ENCODE data around the gene DOLPP1. TPM values are rescaled to one million over a fixed set of nuclear protein-coding genes. Genes with fewer than 3 reads are reported as not detected.
"Not testable (repeated sequence)": the region's sequence is repeated elsewhere in the genome, so short reads cannot be mapped to it uniquely, and the experiment has no call there.

Gene DOLPP1
- polyA plus RNA-seq, 6 donors from 2014 or later = 3.2 to 9.7 (median 6.4) TPM

GRCh38 chr9:129121483-129121882 lies 40.6 kb downstream of the DOLPP1 start:
- H3K36me3 Mint-ChIP-seq = peaks cover 7 to 8% of the 10 kb centered on the region in 2 donors

GRCh38 chr9:129122133-129122532 lies 41.2 kb downstream of the DOLPP1 start:
- no peak overlapping the region for H3K27ac Mint-ChIP-seq
- no peak overlapping the region for H3K4me3 Mint-ChIP-seq
- no peak for DNase-seq
- H3K36me3 Mint-ChIP-seq = peaks cover 7 to 8% of the 10 kb centered on the region in 2 donors
- H3K9me3 Mint-ChIP-seq = no peaks in the 10 kb centered on the region
- peaks cover 0 to 21% (median 0%) of the 10 kb centered on the region in 3 donors for H3K4me1 Mint-ChIP-seq
- H3K27me3 Mint-ChIP-seq = no peaks in the 10 kb centered on the region
- no peak for ATAC-seq (ENCODE audit: low read depth in 2 of 2)

More at GRCh38 chr9:129121483-129121882, 40.6 kb downstream of the DOLPP1 start:
- Mint-ChIP-seq H3K9me3 (no peaks in the 10 kb centered on the region), H3K4me3 (no peak overlapping the region), H3K27me3 (no peaks in the 10 kb centered on the region), H3K27ac (peak overlapping the region in 2 of 6 donors; percentile 28 to 65), H3K4me1 (peaks cover 0 to 23% (median 0%) of the 10 kb centered on the region in 3 donors)
- DNase-seq (no peak), ATAC-seq (ENCODE audit: low read depth in 2 of 2) (no peak)

- not testable (repeated sequence) for H3K27me3 Mint-ChIP-seq; H3K36me3 Mint-ChIP-seq; DNase-seq; H3K4me3 Mint-ChIP-seq; ATAC-seq (ENCODE audit: low read depth in 2 of 2); H3K27ac Mint-ChIP-seq; H3K9me3 Mint-ChIP-seq
- H3K4me1 Mint-ChIP-seq = peaks cover 0 to 18% (median 0%) of the 10 kb centered on the region in 3 donors
Measured at GRCh38 chr9:129122976-129123375, 42.1 kb downstream of the DOLPP1 start.

- no peak for DNase-seq
- peaks cover 0 to 14% (median 0%) of the 10 kb centered on the region in 3 donors for H3K4me1 Mint-ChIP-seq
- H3K9me3 Mint-ChIP-seq = no peaks in the 10 kb centered on the region
- H3K36me3 Mint-ChIP-seq = peaks cover 7 to 8% of the 10 kb centered on the region in 2 donors
- no peaks in the 10 kb centered on the region for H3K27me3 Mint-ChIP-seq
- no peak for ATAC-seq (ENCODE audit: low read depth in 2 of 2)
- no peak overlapping the region for H3K27ac Mint-ChIP-seq
- H3K4me3 Mint-ChIP-seq = no peak overlapping the region
Measured at GRCh38 chr9:129124506-129125069, 43.7 kb downstream of the DOLPP1 start.

GRCh38 chr9:129125478-129125877 lies 44.6 kb downstream of the DOLPP1 start:
- H3K4me1 Mint-ChIP-seq = peaks cover 0 to 10% (median 0%) of the 10 kb centered on the region in 3 donors
- no peaks in the 10 kb centered on the region for H3K9me3 Mint-ChIP-seq
- no peak for DNase-seq
- H3K36me3 Mint-ChIP-seq = peaks cover 7 to 8% of the 10 kb centered on the region in 2 donors
- no peaks in the 10 kb centered on the region for H3K27me3 Mint-ChIP-seq
- H3K4me3 Mint-ChIP-seq = no peak overlapping the region
- H3K27ac Mint-ChIP-seq = no peak overlapping the region
- no peak for ATAC-seq (ENCODE audit: low read depth in 2 of 2)

GRCh38 chr9:129126749-129127618 lies 46.1 kb downstream of the DOLPP1 start:
- H3K9me3 Mint-ChIP-seq = no peaks in the 10 kb centered on the region
- ATAC-seq (ENCODE audit: low read depth in 2 of 2) (no peak), DNase-seq (no peak)
- no peak overlapping the region for H3K4me3 Mint-ChIP-seq
- peaks cover 5 to 7% (median 7%) of the 10 kb centered on the region in 3 donors for H3K4me1 Mint-ChIP-seq
- peaks cover 0 to 4% of the 10 kb centered on the region in 2 donors for H3K36me3 Mint-ChIP-seq
- H3K27ac Mint-ChIP-seq = peak overlapping the region in 1 of 6 donors; percentile 22
- no peaks in the 10 kb centered on the region for H3K27me3 Mint-ChIP-seq

- peaks cover 5 to 7% of the 10 kb centered on the region in 2 donors for H3K36me3 Mint-ChIP-seq
- DNase-seq (no peak), ATAC-seq (ENCODE audit: low read depth in 2 of 2) (no peak)
- no peaks in the 10 kb centered on the region for H3K27me3 Mint-ChIP-seq
- peak overlapping the region in 1 of 6 donors; percentile 51 for H3K27ac Mint-ChIP-seq
- H3K4me3 Mint-ChIP-seq = no peak overlapping the region
- no peaks in the 10 kb centered on the region for H3K9me3 Mint-ChIP-seq
- H3K4me1 Mint-ChIP-seq = peaks cover 5 to 7% (median 7%) of the 10 kb centered on the region in 3 donors
Measured at GRCh38 chr9:129128689-129129088, 47.8 kb downstream of the DOLPP1 start.

GRCh38 chr9:129130271-129130670 lies 49.4 kb downstream of the DOLPP1 start:
- not testable (repeated sequence) for ATAC-seq (ENCODE audit: low read depth in 2 of 2); H3K4me1 Mint-ChIP-seq; H3K36me3 Mint-ChIP-seq; H3K27me3 Mint-ChIP-seq; DNase-seq; H3K4me3 Mint-ChIP-seq; H3K9me3 Mint-ChIP-seq
- H3K27ac Mint-ChIP-seq = peak overlapping the region in 1 of 6 donors; percentile 21

GRCh38 chr9:129130791-129131190 lies 49.9 kb downstream of the DOLPP1 start:
- no peak for ATAC-seq (ENCODE audit: low read depth in 2 of 2)
- Mint-ChIP-seq H3K9me3 (no peaks in the 10 kb centered on the region), H3K4me3 (no peak overlapping the region), H3K27ac (peak overlapping the region in 1 of 6 donors; percentile 21), H3K27me3 (no peaks in the 10 kb centered on the region), H3K36me3 (peaks cover 6 to 8% of the 10 kb centered on the region in 2 donors), H3K4me1 (peaks cover 5 to 7% (median 7%) of the 10 kb centered on the region in 3 donors)
- DNase-seq = no peak

GRCh38 chr9:129131300-129132145 lies 50.6 kb downstream of the DOLPP1 start:
- Mint-ChIP-seq H3K27ac (peak overlapping the region in 2 of 6 donors; percentile 63 to 80), H3K4me1 (peaks cover 5 to 7% (median 7%) of the 10 kb centered on the region in 3 donors), H3K27me3 (no peaks in the 10 kb centered on the region), H3K36me3 (peaks cover 6 to 8% of the 10 kb centered on the region in 2 donors), H3K4me3 (peak overlapping the region in 1 of 8 donors; percentile 25), H3K9me3 (no peaks in the 10 kb centered on the region)
- DNase-seq (peak; percentile 77), ATAC-seq (ENCODE audit: low read depth in 2 of 2) (peak; percentile 98 to 99)

- H3K36me3 Mint-ChIP-seq = peaks cover 6 to 8% of the 10 kb centered on the region in 2 donors
Measured at GRCh38 chr9:129133082-129133481, 52.2 kb downstream of the DOLPP1 start.

GRCh38 chr9:129135476-129135875 lies 54.6 kb downstream of the DOLPP1 start:
- Mint-ChIP-seq H3K9me3 (no peaks in the 10 kb centered on the region), H3K4me1 (peaks cover 16 to 24% (median 23%) of the 10 kb centered on the region in 3 donors), H3K27ac (no peak overlapping the region), H3K27me3 (no peaks in the 10 kb centered on the region), H3K4me3 (no peak overlapping the region), H3K36me3 (peaks cover 6 to 8% of the 10 kb centered on the region in 2 donors)
- ATAC-seq (ENCODE audit: low read depth in 2 of 2) (no peak), DNase-seq (no peak)

More at GRCh38 chr9:129133082-129133481, 52.2 kb downstream of the DOLPP1 start:
- DNase-seq (no peak), ATAC-seq (ENCODE audit: low read depth in 2 of 2) (no peak)
- no peaks in the 10 kb centered on the region for H3K27me3 Mint-ChIP-seq
- H3K9me3 Mint-ChIP-seq = no peaks in the 10 kb centered on the region
- H3K27ac Mint-ChIP-seq = no peak overlapping the region
- H3K4me1 Mint-ChIP-seq = peaks cover 5 to 7% (median 7%) of the 10 kb centered on the region in 3 donors
- no peak overlapping the region for H3K4me3 Mint-ChIP-seq

GRCh38 chr9:129136446-129137035 lies 55.6 kb downstream of the DOLPP1 start:
- Mint-ChIP-seq H3K36me3 (peaks cover 6 to 8% of the 10 kb centered on the region in 2 donors), H3K27me3 (no peaks in the 10 kb centered on the region), H3K4me3 (no peak overlapping the region), H3K9me3 (no peaks in the 10 kb centered on the region), H3K27ac (no peak overlapping the region), H3K4me1 (peaks cover 24 to 32% (median 31%) of the 10 kb centered on the region in 3 donors)
- no peak for ATAC-seq (ENCODE audit: low read depth in 2 of 2)
- DNase-seq = no peak
